OCI-LY1 (cell line): ENCODE results near the gene COL4A4.

Experiments
- H2AFZ ChIP-seq: fragments of 200-600 bp; sonication (generic), shearing (Covaris generic); 2 replicates; pipeline ENCODE4 v1.6.0; 2014; ENCODE audit warnings: antibody characterized with exemption, mild to moderate bottlenecking, low read length
- H3F3A ChIP-seq: fragments of 200-600 bp; sonication (generic), shearing (Covaris generic); 2 replicates; pipeline ENCODE4 v1.6.0; 2014; ENCODE audit warnings: mild to moderate bottlenecking, antibody characterized with exemption, low read length, moderate library complexity; ENCODE audit not compliant: insufficient read depth
- H3K27ac ChIP-seq: fragments of 200-600 bp; sonication (generic); 2 replicates; pipeline ENCODE4 v1.5.1; 2014; ENCODE audit warnings: low read length, mixed run types, mild to moderate bottlenecking, low read depth; ENCODE audit not compliant: poor library complexity, severe bottlenecking
- H3K27me3 ChIP-seq: fragments of 200-600 bp; sonication (generic); 2 replicates; pipeline ENCODE4 v1.6.0; 2014; ENCODE audit warnings: antibody characterized with exemption, mild to moderate bottlenecking, low read length, moderate library complexity; ENCODE audit not compliant: insufficient read depth
- H3K36me3 ChIP-seq: fragments of 200-600 bp; sonication (generic); 2 replicates; pipeline ENCODE4 v1.6.1; 2014; ENCODE audit warnings: mild to moderate bottlenecking, antibody characterized with exemption, low read length, moderate library complexity, mixed read lengths; ENCODE audit not compliant: insufficient read depth
- H3K4me1 ChIP-seq: fragments of 200-600 bp; sonication (generic); 2 replicates; pipeline ENCODE4 v1.5.1; 2014; ENCODE audit warnings: mild to moderate bottlenecking, low read length, moderate library complexity; ENCODE audit not compliant: insufficient read depth, severe bottlenecking
- H3K4me2 ChIP-seq: fragments of 200-600 bp; sonication (generic), shearing (Covaris generic); 2 replicates; pipeline ENCODE4 v1.6.1; 2014; ENCODE audit warnings: low read length
- H3K4me3 ChIP-seq: fragments of 200-600 bp; sonication (generic); 2 replicates; pipeline ENCODE4 v1.5.1; 2014; ENCODE audit warnings: low read length, low read depth, mild to moderate bottlenecking, mixed read lengths; ENCODE audit not compliant: poor library complexity, severe bottlenecking
- H3K79me2 ChIP-seq: fragments of 200-600 bp; shearing (Covaris generic); 2 replicates; pipeline ENCODE4 v1.6.1; 2016; ENCODE audit warnings: mixed run types, low read length, mixed read lengths; ENCODE audit not compliant: insufficient read depth
- H3K9ac ChIP-seq: fragments of 200-600 bp; sonication (generic), shearing (Covaris generic); 2 replicates; pipeline ENCODE4 v1.6.1; 2014; ENCODE audit warnings: mild to moderate bottlenecking, low read length, mixed read lengths
- H3K9me2 ChIP-seq: fragments of 200-600 bp; sonication (generic), shearing (Covaris generic); 2 replicates; pipeline ENCODE4 v1.6.1; 2014; ENCODE audit warnings: low read depth, mild to moderate bottlenecking, low read length, mixed read lengths
- H3K9me3 ChIP-seq: fragments of 200-600 bp; shearing (Covaris generic); 2 replicates; pipeline ENCODE4 v1.6.1; 2014; ENCODE audit warnings: low read length, mixed read lengths
- H4K20me1 ChIP-seq: fragments of 200-600 bp; sonication (generic), shearing (Covaris generic); 2 replicates; pipeline ENCODE4 v1.6.0; 2016; ENCODE audit warnings: mild to moderate bottlenecking, low read length; ENCODE audit not compliant: insufficient read depth
- EZH2 ChIP-seq: fragments of 200-600 bp; sonication (generic), shearing (Covaris generic); IDR thresholded peaks from 2 replicates; pipeline ENCODE4 v1.8.0; 2017; ENCODE audit warnings: borderline replicate concordance, mixed run types, mild to moderate bottlenecking, antibody characterized with exemption, low read length, moderate library complexity, mixed read lengths
- TF ChIP-seq, protein P1 (sequence below): fragments of 200-600 bp; sonication (generic), shearing (Covaris generic); IDR thresholded peaks from 2 replicates; pipeline ENCODE4 v1.5.1; 2017; ENCODE audit warnings: mild to moderate bottlenecking, antibody characterized with exemption, low read length, moderate library complexity, mixed read lengths

COL4A4 gene

DNA sequence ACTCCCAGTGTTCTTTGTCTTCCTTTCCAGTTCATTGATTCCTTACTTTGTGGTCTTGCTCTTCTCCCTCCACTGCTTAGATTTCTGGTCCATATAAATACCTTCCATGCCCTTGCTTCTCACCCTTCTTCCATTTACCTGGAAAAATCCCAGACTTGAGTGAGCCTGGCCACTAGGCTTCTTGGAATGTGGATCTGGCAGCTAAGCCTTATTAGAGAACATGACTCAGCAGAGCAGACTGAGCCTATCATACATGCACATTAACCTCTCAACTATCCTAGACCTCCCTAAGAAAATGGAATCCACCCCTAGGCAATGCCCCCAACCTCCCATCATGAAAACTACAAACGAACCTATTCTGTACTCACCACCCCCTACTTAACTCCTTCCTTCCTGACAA is 200.5 kb downstream of the COL4A4 start:
- Histone ChIP-seq H3K27me3 (no peaks in the 10 kb centered on the region), H3K4me3 (no peak overlapping the region), H2AFZ (no peak overlapping the region), H3K36me3 (peaks cover 30% of the 10 kb centered on the region), H3K79me2 (no peaks in the 10 kb centered on the region), H3K4me1 (no peaks in the 10 kb centered on the region), H3K9ac (no peak overlapping the region), H3F3A (no peaks in the 10 kb centered on the region), H3K9me2 (no peaks in the 10 kb centered on the region), H3K9me3 (peaks cover 2% of the 10 kb centered on the region; the same call in 1 of the 2 replicates), H4K20me1 (no peaks in the 10 kb centered on the region), H3K4me2 (no peak overlapping the region), H3K27ac (no peak overlapping the region)
- TF ChIP-seq, protein P1, sequence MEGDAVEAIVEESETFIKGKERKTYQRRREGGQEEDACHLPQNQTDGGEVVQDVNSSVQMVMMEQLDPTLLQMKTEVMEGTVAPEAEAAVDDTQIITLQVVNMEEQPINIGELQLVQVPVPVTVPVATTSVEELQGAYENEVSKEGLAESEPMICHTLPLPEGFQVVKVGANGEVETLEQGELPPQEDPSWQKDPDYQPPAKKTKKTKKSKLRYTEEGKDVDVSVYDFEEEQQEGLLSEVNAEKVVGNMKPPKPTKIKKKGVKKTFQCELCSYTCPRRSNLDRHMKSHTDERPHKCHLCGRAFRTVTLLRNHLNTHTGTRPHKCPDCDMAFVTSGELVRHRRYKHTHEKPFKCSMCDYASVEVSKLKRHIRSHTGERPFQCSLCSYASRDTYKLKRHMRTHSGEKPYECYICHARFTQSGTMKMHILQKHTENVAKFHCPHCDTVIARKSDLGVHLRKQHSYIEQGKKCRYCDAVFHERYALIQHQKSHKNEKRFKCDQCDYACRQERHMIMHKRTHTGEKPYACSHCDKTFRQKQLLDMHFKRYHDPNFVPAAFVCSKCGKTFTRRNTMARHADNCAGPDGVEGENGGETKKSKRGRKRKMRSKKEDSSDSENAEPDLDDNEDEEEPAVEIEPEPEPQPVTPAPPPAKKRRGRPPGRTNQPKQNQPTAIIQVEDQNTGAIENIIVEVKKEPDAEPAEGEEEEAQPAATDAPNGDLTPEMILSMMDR: no peak
- TF ChIP-seq EZH2: no peak

GRCh38 chr2:226962176-226962773 is 201.7 kb downstream of the COL4A4 start:
- Histone ChIP-seq H3K9me2 (no peaks in the 10 kb centered on the region), H3K4me3 (no peak overlapping the region), H2AFZ (no peak overlapping the region), H3K4me1 (no peaks in the 10 kb centered on the region), H3K4me2 (no peak overlapping the region), H3K9me3 (peaks cover 2% of the 10 kb centered on the region; the same call in 1 of the 2 replicates), H4K20me1 (no peaks in the 10 kb centered on the region), H3K9ac (no peak overlapping the region), H3F3A (no peaks in the 10 kb centered on the region), H3K79me2 (no peaks in the 10 kb centered on the region), H3K27me3 (no peaks in the 10 kb centered on the region), H3K27ac (no peak overlapping the region), H3K36me3 (peaks cover 30% of the 10 kb centered on the region)
- TF ChIP-seq, protein P1: no peak
- TF ChIP-seq EZH2: no peak

DNA sequence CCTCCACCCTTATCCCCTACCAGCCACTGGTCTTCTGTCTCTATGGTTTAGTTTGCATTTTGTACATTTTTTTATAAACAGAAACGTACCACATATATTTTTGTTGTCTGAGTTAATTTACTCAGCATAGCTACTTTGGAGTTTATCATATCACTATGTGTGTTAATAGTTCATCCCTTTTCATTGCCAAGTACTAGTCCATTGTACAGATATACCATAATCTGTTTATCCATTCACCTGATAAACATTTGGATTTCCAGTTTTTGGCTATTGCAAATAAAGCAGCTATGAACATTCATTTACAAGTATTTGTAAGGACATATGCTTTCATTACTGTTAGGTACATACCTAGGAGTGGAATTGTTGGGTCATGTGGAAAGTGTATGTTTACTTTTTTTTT is 204.6 kb downstream of the COL4A4 start:
- TF ChIP-seq, protein P1: no peak
- TF ChIP-seq EZH2: no peak
- Histone ChIP-seq H3K9me2 (no peaks in the 10 kb centered on the region), H3K9me3 (peaks cover 2% of the 10 kb centered on the region; the same call in 1 of the 2 replicates), H3K27me3 (no peaks in the 10 kb centered on the region), H4K20me1 (no peaks in the 10 kb centered on the region), H3K9ac (no peak overlapping the region), H3K4me3 (no peak overlapping the region), H3K36me3 (peaks cover 11% of the 10 kb centered on the region; the same call in 1 of the 2 replicates), H3F3A (no peaks in the 10 kb centered on the region), H3K79me2 (no peaks in the 10 kb centered on the region), H3K4me1 (no peaks in the 10 kb centered on the region), H3K4me2 (no peak overlapping the region), H2AFZ (no peak overlapping the region), H3K27ac (no peak overlapping the region)
